ENCODE data around the gene GPR108.

Gene GPR108

DNA sequence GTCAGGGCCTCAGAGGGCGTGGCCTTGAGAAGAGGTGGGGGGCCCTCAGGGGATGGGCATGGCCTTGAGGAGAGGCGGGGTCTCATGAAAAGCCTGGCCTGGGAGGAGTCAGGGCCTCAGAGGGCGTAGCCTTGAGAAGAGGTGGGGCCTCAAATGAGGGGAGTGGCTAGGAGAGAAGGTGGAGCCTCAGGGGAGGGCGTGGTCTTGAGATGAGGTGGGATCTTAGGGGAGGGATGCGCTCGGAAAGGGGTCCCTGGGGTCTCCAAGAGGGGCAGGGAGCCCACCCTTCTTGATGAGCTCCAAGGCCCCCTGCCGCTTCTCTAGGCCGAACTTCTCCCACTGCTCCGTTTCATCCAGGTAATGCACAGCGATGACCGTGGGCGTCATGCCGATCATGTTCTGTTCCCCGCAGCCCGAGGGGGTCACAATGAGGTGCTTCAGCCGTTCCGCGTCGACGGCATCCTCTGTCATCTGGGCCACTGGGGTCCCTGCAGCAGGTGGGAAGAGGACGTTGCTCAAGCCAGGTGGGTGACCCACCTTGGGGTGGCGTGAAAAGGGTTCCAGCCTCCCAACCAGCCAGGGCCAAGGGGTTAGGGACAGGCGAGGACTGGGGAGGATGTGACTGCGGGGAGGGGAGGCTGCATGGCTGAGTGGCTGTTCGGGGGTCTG is 43.1 kb downstream of the GPR108 start:
- no peaks in the 10 kb centered on the region for H3K36me3 ChIP-seq (ENCODE audit: control insufficient read depth, insufficient read depth, low read length)
- no peaks in the 10 kb centered on the region for H3K9me3 ChIP-seq (ENCODE audit: control insufficient read depth, low read length)
- H3K4me1 ChIP-seq (ENCODE audit: control insufficient read depth, insufficient read depth, low read length, poor library complexity, severe bottlenecking), result no peaks in the 10 kb centered on the region
- H3K27ac ChIP-seq (ENCODE audit: insufficient read depth, low read length, poor library complexity, severe bottlenecking), result no peak overlapping the region
- H3K4me3 ChIP-seq (ENCODE audit: insufficient read depth, low read depth, low read length, poor library complexity, severe bottlenecking), result no peak overlapping the region
- no peak for DNase-seq
- no peaks in the 10 kb centered on the region for H3K27me3 ChIP-seq (replicated peaks; ENCODE audit: control insufficient read depth, insufficient read depth, low read length, poor library complexity, severe bottlenecking)

GRCh38 chr19:6693681-6694080 is 43.7 kb downstream of the GPR108 start:
- no peak overlapping the region for H3K27ac ChIP-seq (ENCODE audit: insufficient read depth, low read length, poor library complexity, severe bottlenecking)
- no peaks in the 10 kb centered on the region for H3K27me3 ChIP-seq (replicated peaks; ENCODE audit: control insufficient read depth, insufficient read depth, low read length, poor library complexity, severe bottlenecking)
- H3K4me1 ChIP-seq (ENCODE audit: control insufficient read depth, insufficient read depth, low read length, poor library complexity, severe bottlenecking), result no peaks in the 10 kb centered on the region
- no peaks in the 10 kb centered on the region for H3K9me3 ChIP-seq (ENCODE audit: control insufficient read depth, low read length)
- H3K4me3 ChIP-seq (ENCODE audit: insufficient read depth, low read depth, low read length, poor library complexity, severe bottlenecking), result no peak overlapping the region
- no peak for DNase-seq
- H3K36me3 ChIP-seq (ENCODE audit: control insufficient read depth, insufficient read depth, low read length), result no peaks in the 10 kb centered on the region

DNA sequence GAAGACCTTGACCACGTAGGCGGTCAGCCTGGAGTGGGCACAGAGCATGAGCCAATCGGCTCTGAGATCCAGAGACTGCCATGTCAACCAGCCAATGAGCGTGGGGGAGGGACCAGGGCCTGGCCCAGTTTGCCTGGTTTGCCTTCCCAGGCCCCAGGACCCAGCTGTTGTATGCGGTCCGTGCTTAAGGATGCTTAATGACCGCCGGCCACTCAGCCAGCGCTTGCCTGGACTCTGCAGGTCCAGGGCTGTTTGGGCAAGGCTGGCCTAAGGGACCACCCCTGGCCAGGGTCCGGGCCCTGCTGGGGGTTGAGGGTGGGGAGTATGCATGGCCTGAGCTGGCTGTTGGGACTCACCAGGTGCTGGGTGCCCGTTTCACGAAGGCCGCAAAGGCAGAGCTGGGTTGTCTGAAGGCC is 44.3 kb downstream of the GPR108 start:
- H3K27ac ChIP-seq (ENCODE audit: insufficient read depth, low read length, poor library complexity, severe bottlenecking), result no peak overlapping the region
- H3K4me1 ChIP-seq (ENCODE audit: control insufficient read depth, insufficient read depth, low read length, poor library complexity, severe bottlenecking), result no peaks in the 10 kb centered on the region
- H3K36me3 ChIP-seq (ENCODE audit: control insufficient read depth, insufficient read depth, low read length), result no peaks in the 10 kb centered on the region
- H3K9me3 ChIP-seq (ENCODE audit: control insufficient read depth, low read length), result no peaks in the 10 kb centered on the region
- H3K4me3 ChIP-seq (ENCODE audit: insufficient read depth, low read depth, low read length, poor library complexity, severe bottlenecking), result no peak overlapping the region
- no peak for DNase-seq
- no peaks in the 10 kb centered on the region for H3K27me3 ChIP-seq (replicated peaks; ENCODE audit: control insufficient read depth, insufficient read depth, low read length, poor library complexity, severe bottlenecking)

- DNase-seq, result no peak
- Histone ChIP-seq H3K27ac (ENCODE audit: insufficient read depth, low read length, poor library complexity, severe bottlenecking) (no peak overlapping the region), H3K4me1 (ENCODE audit: control insufficient read depth, insufficient read depth, low read length, poor library complexity, severe bottlenecking) (no peaks in the 10 kb centered on the region), H3K9me3 (ENCODE audit: control insufficient read depth, low read length) (no peaks in the 10 kb centered on the region), H3K27me3 (replicated peaks; ENCODE audit: control insufficient read depth, insufficient read depth, low read length, poor library complexity, severe bottlenecking) (no peaks in the 10 kb centered on the region), H3K36me3 (ENCODE audit: control insufficient read depth, insufficient read depth, low read length) (no peaks in the 10 kb centered on the region), H3K4me3 (ENCODE audit: insufficient read depth, low read depth, low read length, poor library complexity, severe bottlenecking) (no peak overlapping the region)
These were observed 45.4 kb downstream of the GPR108 start for GRCh38 chr19:6692027-6692426.

DNA sequence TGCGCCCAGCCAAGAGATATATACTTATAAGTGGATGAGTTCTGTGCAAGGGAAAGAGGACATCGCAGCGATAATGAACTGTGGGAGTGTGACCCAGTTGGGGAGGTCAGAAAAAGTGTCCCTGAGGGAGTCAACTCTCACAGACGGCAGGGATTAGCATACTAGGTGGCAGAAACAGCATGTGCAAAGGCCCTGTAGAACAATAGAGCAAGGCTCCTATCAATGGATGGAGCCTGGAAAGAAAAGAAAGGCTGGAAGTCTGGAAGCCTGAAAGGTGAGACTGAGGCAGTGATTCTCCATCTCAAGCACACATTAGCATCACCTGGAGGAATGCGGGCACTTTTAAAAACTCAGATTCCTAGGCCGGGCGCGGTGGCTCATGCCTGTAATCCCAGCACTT is 46.0 kb downstream of the GPR108 start:
- no peaks in the 10 kb centered on the region for H3K4me1 ChIP-seq (ENCODE audit: control insufficient read depth, insufficient read depth, low read length, poor library complexity, severe bottlenecking)
- no peaks in the 10 kb centered on the region for H3K36me3 ChIP-seq (ENCODE audit: control insufficient read depth, insufficient read depth, low read length)
- no peaks in the 10 kb centered on the region for H3K9me3 ChIP-seq (ENCODE audit: control insufficient read depth, low read length)
- no peaks in the 10 kb centered on the region for H3K27me3 ChIP-seq (replicated peaks; ENCODE audit: control insufficient read depth, insufficient read depth, low read length, poor library complexity, severe bottlenecking)
- no peak for DNase-seq
- H3K27ac ChIP-seq (ENCODE audit: insufficient read depth, low read length, poor library complexity, severe bottlenecking), result no peak overlapping the region
- H3K4me3 ChIP-seq (ENCODE audit: insufficient read depth, low read depth, low read length, poor library complexity, severe bottlenecking), result no peak overlapping the region

GRCh38 chr19:6690160-6690885 is 47.1 kb downstream of the GPR108 start:
- H3K4me1 ChIP-seq (ENCODE audit: control insufficient read depth, insufficient read depth, low read length, poor library complexity, severe bottlenecking), result no peaks in the 10 kb centered on the region
- no peaks in the 10 kb centered on the region for H3K9me3 ChIP-seq (ENCODE audit: control insufficient read depth, low read length)
- no peak for DNase-seq
- H3K36me3 ChIP-seq (ENCODE audit: control insufficient read depth, insufficient read depth, low read length), result no peaks in the 10 kb centered on the region
- no peak overlapping the region for H3K4me3 ChIP-seq (ENCODE audit: insufficient read depth, low read depth, low read length, poor library complexity, severe bottlenecking)
- no peaks in the 10 kb centered on the region for H3K27me3 ChIP-seq (replicated peaks; ENCODE audit: control insufficient read depth, insufficient read depth, low read length, poor library complexity, severe bottlenecking)
- H3K27ac ChIP-seq (ENCODE audit: insufficient read depth, low read length, poor library complexity, severe bottlenecking), result no peak overlapping the region

- no peaks in the 10 kb centered on the region for H3K9me3 ChIP-seq (ENCODE audit: control insufficient read depth, low read length)
- no peaks in the 10 kb centered on the region for H3K27me3 ChIP-seq (replicated peaks; ENCODE audit: control insufficient read depth, insufficient read depth, low read length, poor library complexity, severe bottlenecking)
- DNase-seq, result no peak
- H3K4me3 ChIP-seq (ENCODE audit: insufficient read depth, low read depth, low read length, poor library complexity, severe bottlenecking), result no peak overlapping the region
- H3K4me1 ChIP-seq (ENCODE audit: control insufficient read depth, insufficient read depth, low read length, poor library complexity, severe bottlenecking), result no peaks in the 10 kb centered on the region
- H3K27ac ChIP-seq (ENCODE audit: insufficient read depth, low read length, poor library complexity, severe bottlenecking), result no peak overlapping the region
- H3K36me3 ChIP-seq (ENCODE audit: control insufficient read depth, insufficient read depth, low read length), result no peaks in the 10 kb centered on the region
These were observed 50.3 kb downstream of the GPR108 start for GRCh38 chr19:6687114-6687513.

GRCh38 chr19:6686628-6686975 is 50.8 kb downstream of the GPR108 start:
- no peak for DNase-seq
- no peak overlapping the region for H3K4me3 ChIP-seq (ENCODE audit: insufficient read depth, low read depth, low read length, poor library complexity, severe bottlenecking)
- H3K27ac ChIP-seq (ENCODE audit: insufficient read depth, low read length, poor library complexity, severe bottlenecking), result no peak overlapping the region
- no peaks in the 10 kb centered on the region for H3K4me1 ChIP-seq (ENCODE audit: control insufficient read depth, insufficient read depth, low read length, poor library complexity, severe bottlenecking)
- no peaks in the 10 kb centered on the region for H3K9me3 ChIP-seq (ENCODE audit: control insufficient read depth, low read length)
- no peaks in the 10 kb centered on the region for H3K27me3 ChIP-seq (replicated peaks; ENCODE audit: control insufficient read depth, insufficient read depth, low read length, poor library complexity, severe bottlenecking)
- H3K36me3 ChIP-seq (ENCODE audit: control insufficient read depth, insufficient read depth, low read length), result no peaks in the 10 kb centered on the region

DNA sequence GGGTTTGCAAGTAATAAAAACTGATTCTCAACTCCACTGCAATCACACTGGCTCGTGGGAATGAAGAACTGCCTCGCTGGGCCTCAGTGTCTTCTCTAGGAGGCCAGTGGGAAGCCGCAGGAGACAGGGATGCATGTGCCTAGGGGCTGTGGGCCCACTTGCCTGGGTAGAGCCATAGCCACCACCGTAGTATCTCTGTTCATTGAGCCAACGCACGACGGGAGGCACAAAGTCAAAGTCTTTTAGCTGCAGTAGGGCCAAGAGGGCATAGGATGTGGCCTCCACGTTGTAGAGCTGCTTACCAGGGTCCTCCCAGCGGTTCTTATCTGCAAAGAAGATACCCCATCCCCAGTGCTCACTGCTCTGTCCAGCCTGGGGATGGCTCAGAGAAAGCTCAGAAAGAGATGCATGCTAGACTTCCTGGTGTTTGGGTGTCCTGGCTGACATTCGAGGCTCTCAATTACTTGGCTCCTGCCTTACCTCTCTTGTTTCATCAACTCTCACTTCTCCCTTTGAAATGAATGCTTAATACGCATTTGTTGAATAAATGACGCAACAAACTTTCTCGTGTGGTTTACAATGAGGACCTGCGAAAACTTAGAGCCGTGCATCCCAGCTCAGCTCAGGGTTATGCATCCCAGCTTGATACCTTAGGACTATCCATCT is 51.3 kb downstream of the GPR108 start:
- Histone ChIP-seq H3K27ac (ENCODE audit: insufficient read depth, low read length, poor library complexity, severe bottlenecking) (no peak overlapping the region), H3K4me1 (ENCODE audit: control insufficient read depth, insufficient read depth, low read length, poor library complexity, severe bottlenecking) (no peaks in the 10 kb centered on the region), H3K9me3 (ENCODE audit: control insufficient read depth, low read length) (no peaks in the 10 kb centered on the region), H3K4me3 (ENCODE audit: insufficient read depth, low read depth, low read length, poor library complexity, severe bottlenecking) (no peak overlapping the region), H3K27me3 (replicated peaks; ENCODE audit: control insufficient read depth, insufficient read depth, low read length, poor library complexity, severe bottlenecking) (no peaks in the 10 kb centered on the region), H3K36me3 (ENCODE audit: control insufficient read depth, insufficient read depth, low read length) (no peaks in the 10 kb centered on the region)
- DNase-seq, result no peak

DNA sequence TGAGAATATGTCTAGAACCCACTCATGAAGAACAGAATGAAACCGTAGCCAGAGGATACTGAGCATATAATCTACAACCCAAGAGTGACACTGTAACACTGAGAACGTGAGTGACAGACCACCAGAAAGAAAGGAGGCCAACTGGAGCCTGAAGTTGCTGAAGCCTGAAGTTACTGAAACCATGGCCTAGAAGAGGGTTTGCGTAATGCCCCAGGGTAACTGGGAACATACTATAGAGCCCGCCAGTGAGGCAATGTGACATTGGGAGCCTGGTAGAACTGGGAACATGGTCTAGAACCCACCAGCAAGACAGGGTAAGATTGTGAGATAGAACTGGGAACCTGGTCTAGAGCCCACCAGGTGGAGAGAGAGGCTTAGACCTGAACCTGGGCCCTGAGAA is 51.9 kb downstream of the GPR108 start:
- no peak overlapping the region for H3K27ac ChIP-seq (ENCODE audit: insufficient read depth, low read length, poor library complexity, severe bottlenecking)
- no peaks in the 10 kb centered on the region for H3K9me3 ChIP-seq (ENCODE audit: control insufficient read depth, low read length)
- no peaks in the 10 kb centered on the region for H3K36me3 ChIP-seq (ENCODE audit: control insufficient read depth, insufficient read depth, low read length)
- H3K4me1 ChIP-seq (ENCODE audit: control insufficient read depth, insufficient read depth, low read length, poor library complexity, severe bottlenecking), result no peaks in the 10 kb centered on the region
- H3K27me3 ChIP-seq (replicated peaks; ENCODE audit: control insufficient read depth, insufficient read depth, low read length, poor library complexity, severe bottlenecking), result no peaks in the 10 kb centered on the region
- no peak for DNase-seq
- H3K4me3 ChIP-seq (ENCODE audit: insufficient read depth, low read depth, low read length, poor library complexity, severe bottlenecking), result no peak overlapping the region

All from effector memory CD4-positive, alpha-beta T cell (primary cell).